NT2/D1 (cell line): ENCODE data around the gene SPTLC2.

Experiments
- SUZ12 ChIP-seq: IDR thresholded peaks from 2 replicates; pipeline ENCODE4 v1.6.1; 2011; ENCODE audit not compliant: insufficient read length, insufficient read depth; ENCODE audit errors: extremely low read depth
- ZNF274 ChIP-seq: IDR thresholded peaks from 2 replicates; pipeline ENCODE4 v1.6.1; 2011; ENCODE audit warnings: mild to moderate bottlenecking, low read depth, low read length

DNA sequence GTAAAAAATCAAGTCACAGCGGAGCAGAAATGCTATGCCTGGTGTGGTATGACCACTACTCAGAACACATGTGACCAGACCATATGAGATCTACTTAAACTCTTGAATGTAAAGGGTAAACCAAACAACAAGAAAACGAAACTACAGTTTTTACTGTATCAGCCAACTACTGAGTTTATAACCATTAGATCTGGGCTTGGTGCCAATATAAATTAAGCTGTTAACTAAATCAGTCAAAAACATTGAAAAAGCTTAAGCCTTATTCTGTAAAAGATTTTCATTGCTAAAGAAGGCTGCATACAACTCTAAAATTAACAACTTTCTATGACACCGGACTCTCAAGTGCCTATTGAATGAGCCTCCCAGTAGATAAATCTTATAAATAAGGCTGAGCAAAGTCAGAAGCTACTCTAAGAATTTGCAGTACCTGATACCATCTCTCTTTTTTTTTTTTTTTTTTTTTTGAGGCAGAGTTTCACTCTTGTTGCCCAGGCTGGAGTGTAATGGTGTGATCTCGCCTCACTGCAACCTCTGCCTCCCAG is 35.4 kb downstream of the SPTLC2 start:
- no peak for TF ChIP-seq ZNF274
- TF ChIP-seq SUZ12, result no peak
